ENCODE measurements around the gene PCSK5.

PCSK5 gene

DNA sequence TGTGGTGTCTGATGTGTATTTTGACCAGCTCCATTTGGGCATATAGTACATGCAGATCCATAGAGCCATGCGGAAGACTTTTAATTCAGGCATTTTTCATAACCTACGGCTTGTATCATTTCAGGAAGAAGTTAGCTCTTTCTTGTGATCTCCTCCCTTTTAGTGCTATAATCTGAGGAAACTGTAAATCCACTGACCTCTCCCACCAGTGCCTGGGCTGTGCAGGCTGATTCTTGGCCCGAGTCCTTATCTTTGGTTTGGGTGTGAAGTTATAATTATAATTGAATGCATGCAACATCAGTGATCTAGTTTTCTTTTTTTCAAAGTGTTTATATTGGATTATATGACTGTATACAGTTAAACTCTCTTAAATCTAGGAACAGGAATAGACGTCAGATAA lies 247.9 kb downstream of the PCSK5 start:
- no peak for DNase-seq (ENCODE audit: low spot score)

DNA sequence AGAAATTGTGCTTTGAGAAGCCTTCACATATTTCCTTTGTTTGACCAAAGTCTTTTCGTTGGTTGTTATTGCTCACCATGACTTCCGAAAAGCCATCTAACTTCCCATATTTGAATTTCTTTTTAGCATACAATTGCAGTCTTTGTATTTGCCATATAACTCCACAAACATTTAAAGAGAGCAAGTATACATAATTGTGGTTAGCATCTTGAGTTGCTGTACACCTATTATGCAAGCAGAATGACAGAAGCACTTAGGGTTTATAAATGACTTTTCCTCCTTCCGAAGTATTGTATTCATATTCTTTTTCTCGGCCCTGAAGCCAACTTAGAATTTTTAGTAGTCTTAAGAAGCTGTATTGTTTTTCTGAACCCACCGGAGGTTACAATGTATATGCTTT lies 253.4 kb downstream of the PCSK5 start:
- DNase-seq (ENCODE audit: low spot score) = no peak

DNA sequence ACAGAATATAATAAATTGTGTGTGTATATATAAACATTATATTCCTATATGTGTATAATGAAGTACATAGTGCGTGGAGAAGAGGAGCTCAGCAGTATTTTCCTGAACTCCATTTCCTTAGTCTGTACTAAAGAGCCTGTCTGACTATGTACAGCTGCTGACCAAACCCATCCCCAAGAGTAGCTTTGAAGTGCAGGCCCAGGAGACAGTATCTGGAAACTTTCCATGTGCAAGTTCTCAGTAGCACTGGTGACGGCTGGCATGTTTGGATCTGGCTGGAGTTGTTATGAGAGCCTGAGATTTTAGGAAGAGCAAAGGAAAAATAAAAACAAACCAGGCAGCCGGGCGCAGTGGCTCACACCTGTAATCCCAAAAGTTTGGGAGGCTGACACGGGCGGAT lies 259.5 kb downstream of the PCSK5 start:
- no peak for DNase-seq (ENCODE audit: low spot score)

DNA sequence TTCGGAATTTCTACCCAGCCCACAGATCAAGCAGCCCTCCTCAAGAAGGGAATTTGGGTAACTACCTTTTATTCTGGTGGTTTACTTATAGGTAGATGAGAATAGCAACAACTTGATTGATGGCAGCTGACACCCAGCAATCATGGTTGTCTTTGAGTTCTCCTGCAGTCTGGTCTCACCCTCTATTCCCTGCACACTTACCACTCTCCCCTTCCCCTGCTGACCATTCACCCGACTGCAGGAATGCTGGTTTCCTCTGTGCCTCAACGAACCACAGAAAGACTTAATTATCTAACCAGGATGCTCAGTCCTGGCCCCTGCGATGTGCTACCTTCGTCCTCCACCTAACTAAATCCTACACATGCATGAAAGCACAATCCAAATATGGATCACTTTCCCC lies 260.8 kb downstream of the PCSK5 start:
- DNase-seq (ENCODE audit: low spot score) = no peak

DNA sequence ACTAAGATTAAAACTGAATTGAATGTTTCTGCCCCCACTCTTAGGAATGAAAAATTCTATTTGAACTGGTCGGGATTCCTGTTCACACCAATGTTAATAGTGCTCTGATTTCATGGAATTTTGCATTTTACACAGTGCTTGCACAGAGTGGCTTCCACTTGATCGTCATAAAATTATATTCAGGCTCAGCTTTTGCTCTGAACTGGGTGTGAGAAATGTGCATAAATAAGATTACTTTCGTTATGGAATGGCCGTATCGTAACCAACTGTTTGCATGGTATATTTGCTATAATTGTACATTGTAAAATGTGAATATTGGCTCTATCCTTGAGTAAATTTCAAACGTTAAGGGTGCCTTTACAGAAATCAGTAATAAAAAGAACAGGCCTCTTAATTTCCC lies 262.9 kb downstream of the PCSK5 start:
- DNase-seq (ENCODE audit: low spot score) = no peak

DNA sequence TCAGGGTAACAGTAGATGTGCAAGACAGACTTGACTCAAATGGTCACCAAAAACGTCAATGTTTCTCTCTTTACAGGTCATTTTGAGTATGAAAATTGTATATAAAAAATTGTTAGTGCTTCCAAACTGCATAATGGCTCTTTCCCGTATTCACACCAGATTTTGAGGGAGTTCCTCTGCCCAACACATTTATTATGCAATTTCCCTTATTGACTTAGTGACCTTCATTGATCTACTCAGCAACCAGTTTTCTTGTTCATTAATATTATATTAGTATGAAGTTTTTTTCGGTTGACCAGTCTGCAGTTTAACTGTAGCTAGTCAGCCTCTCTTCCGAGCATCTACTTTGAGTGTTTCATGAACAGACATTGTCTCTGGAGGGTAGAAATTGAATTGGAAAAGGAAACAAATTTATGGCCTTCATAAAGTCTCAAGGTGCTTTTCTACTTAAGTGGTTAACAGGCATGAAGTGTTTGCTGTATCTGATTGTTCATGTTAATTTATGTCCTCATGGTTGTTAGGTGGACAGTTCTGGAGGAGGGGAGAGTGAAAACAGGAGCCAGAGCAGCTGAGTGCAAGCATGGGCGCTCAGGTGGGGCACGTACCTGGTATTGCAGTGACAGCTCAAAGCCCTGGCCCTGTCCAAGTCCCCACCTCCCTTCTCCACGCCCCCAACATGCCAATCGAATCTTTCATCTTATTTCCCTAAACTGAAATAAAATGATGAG lies 263.6 kb downstream of the PCSK5 start:
- DNase-seq (ENCODE audit: low spot score) = no peak

- DNase-seq (ENCODE audit: low spot score) = no peak
These were observed 264.9 kb downstream of the PCSK5 start for GRCh38 chr9:76155361-76155760.

GRCh38 chr9:76158713-76159112 lies 268.2 kb downstream of the PCSK5 start:
- DNase-seq (ENCODE audit: low spot score) = no peak

DNA sequence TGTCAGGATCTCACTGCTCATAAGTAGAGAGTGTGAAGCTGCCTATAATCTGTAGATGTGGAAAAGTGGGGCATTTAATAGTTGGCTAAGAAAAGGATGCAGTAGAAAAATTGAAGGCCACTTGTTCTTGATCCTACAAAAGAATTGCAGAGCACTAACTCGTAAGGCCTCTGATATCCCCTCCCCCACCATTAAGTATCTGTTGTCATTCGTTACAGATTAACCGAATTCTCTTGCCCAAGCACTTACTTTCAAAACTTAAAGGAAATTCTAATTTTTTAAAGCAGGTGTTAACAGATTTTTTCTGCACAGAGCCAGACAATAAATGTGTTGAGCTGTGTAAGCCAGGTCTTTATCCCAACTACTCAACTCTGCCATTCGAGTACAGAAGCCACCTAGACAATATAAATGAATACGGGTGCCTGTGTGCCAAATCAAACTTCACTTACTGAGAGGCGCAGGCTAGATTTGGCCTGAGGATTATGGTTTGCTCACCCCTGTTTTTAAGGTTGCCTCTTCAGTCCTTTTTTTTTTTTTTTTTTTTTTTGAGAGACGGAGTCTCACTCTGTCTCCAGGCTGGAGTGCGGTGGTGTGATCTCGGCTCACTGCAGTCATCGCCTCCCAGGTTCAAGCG lies 268.9 kb downstream of the PCSK5 start:
- DNase-seq (ENCODE audit: low spot score) = no peak

- no peak for DNase-seq (ENCODE audit: low spot score)
These were observed 270.6 kb downstream of the PCSK5 start for GRCh38 chr9:76161106-76161505.

GRCh38 chr9:76161541-76161940 lies 271.1 kb downstream of the PCSK5 start:
- no peak for DNase-seq (ENCODE audit: low spot score)

GRCh38 chr9:76162086-76162730 lies 271.7 kb downstream of the PCSK5 start:
- no peak for DNase-seq (ENCODE audit: low spot score)

DNA sequence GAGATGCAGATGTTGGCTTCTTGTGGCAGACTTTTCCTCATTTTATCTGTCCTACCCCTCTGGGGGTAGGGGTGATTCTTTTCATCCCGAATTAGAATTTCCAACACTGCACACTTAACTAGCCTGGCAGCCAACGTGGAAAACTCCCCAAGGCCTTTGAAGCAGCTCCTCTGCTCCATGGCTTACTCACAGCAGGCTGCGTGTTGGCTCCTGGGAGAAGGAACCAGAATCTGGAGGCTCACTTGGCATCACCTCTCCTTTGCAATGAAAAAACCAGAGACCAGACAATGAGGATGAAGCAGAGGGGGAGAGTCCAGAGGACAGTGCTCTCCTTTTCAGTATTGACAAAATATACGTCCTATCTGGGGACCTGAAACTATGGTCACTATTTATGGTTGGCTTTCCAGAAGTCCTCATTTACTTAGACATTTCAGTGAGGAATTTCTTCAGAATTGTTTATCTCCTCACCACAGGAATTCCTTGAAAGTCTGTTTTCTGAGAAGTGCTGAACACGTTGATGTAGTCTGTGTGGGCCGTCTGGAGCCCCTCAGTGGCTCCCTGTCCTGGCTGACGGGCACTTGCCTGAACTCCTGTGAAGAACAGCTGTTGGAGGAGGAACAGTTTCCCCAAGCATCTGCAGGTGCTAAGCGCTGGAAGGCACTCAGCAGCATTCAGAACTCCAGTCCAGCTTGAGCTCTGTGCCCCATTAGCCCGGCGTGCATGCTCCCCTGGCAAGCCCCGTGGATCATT lies 272.5 kb downstream of the PCSK5 start:
- no peak for DNase-seq (ENCODE audit: low spot score)

GRCh38 chr9:76166526-76166925 lies 276.1 kb downstream of the PCSK5 start:
- DNase-seq (ENCODE audit: low spot score) = no peak

GRCh38 chr9:76176171-76176570 lies 285.7 kb downstream of the PCSK5 start:
- no peak for DNase-seq (ENCODE audit: low spot score)

DNA sequence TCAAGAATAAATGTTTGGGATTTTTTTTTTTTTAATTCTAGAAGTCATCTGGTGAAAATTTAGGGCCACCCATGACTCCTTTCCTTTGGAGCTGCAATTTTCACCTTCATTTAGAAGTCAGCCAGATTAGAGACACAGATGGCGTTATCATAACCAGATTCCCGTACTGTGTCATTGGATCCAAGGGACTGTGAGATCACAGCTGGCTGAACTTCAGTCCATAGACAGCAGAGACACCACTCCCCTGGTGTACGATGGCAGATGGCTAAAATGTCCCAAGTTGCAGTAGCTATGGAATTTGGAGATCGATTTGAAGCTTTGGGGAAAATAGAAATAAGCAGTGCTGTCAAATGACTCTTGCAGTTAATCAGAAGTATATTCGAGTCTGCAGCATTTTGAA lies 287.5 kb downstream of the PCSK5 start:
- DNase-seq (ENCODE audit: low spot score) = no peak

DNA sequence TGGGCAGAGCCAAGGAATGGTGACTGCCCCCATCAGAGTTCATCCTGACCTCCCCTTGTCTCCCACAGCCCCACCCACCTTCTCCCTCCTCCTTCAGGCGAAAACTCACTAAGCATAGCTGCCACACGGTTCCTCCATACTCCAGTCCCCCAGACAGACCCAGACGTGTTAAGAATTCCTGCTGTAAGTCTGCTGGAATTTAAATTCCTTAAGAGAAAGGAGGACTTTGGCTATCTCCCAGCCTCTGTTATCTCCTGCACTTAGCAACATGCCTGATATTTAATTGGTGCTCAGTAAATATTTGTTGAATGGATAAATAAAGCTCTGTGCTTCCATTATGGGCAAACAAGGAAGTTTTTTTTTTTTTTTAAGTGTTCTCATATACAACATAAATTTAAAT lies 290.1 kb downstream of the PCSK5 start:
- DNase-seq (ENCODE audit: low spot score) = no peak

DNA sequence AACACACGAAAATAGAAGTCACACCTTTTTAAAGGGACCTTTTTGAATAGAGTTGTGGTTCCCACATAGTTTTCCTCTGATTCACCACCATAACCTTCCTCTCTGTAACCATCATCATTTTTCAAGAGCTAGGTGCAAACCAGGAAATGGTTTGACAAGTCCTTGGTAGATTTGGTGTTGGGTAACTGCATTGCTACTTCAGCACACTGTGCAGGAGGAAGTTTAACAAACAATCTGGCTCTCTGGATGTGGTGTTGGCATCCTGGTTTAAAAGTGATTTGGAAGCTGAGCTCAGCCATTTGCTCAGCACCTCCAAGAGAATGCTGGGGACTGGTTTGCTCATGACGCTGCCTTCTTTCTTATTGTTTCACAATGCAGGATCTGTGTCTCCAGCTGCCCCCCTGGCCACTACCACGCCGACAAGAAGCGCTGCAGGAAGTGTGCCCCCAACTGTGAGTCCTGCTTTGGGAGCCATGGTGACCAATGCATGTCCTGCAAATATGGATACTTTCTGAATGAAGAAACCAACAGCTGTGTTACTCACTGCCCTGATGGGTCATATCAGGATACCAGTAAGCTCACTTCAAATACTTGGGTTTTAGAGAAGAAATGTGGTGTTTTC lies 290.7 kb downstream of the PCSK5 start:
- DNase-seq (ENCODE audit: low spot score) = no peak

GRCh38 chr9:76181781-76182180 lies 291.3 kb downstream of the PCSK5 start:
- DNase-seq (ENCODE audit: low spot score) = no peak

DNA sequence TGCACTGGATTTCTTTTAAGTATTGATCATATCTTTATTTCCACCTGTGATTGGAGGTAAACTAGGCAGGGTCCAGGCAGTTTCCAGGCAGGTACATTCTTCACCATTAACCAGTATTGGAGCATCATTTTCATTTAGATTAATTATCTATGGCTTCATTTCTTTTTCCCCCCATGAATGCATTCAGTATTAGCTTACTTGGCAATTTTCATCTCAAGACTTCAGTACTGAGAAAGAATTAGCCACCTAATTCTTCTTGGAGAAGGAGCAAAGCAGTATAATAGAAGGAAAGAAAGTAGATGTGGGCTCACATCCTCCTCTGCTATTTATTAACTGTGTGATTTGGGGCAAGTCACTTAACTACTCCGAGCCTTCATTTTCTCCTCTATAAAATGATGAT lies 295.0 kb downstream of the PCSK5 start:
- DNase-seq (ENCODE audit: low spot score) = no peak

GRCh38 chr9:76188286-76188685 lies 297.8 kb downstream of the PCSK5 start:
- no peak for DNase-seq (ENCODE audit: low spot score)

DNA sequence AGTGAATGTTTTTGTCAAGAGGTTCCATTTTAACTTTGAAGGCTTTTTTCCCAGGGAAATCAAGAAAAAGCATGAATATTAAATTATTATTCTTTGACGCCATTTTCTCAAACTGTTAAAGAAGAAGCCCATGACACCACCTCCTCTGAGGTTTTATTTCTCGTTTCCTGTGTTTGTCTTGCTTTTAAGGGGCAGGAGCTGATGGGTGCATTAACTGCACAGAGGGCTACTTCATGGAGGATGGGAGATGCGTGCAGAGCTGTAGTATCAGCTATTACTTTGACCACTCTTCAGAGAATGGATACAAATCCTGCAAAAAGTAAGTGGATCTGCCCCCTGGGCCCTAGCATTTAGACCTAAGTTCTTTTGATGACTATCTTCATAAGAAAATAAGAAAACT lies 298.4 kb downstream of the PCSK5 start:
- no peak for DNase-seq (ENCODE audit: low spot score)

All from RKO (cell line).